ENCODE data around the gene FNDC3B.
"Not testable (repeated sequence)": the region's sequence is repeated elsewhere in the genome, so short reads cannot be mapped to it uniquely, and the experiment has no call there.

Gene FNDC3B

DNA sequence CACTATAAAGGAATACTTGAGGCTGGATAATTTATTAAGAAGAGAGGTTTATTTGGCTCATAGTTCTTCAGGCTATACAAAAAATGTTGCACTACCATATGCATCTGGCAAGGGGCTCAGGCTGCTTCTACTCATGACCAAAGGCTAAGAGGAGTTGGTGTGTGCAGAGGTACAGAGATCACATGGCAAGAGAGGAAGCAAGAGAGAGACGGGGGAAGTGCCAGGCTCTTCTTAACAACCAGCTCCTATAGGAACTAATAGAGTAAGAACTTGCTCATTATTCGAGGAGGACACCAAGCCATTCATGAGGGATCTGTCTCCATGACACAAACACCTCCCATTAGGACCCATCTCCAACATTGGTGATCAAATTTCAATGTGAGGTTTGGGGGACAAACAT is 6.0 kb upstream of the FNDC3B start:
- DNase-seq = no peak

GRCh38 chr3:172034786-172035685 is 4.3 kb upstream of the FNDC3B start:
- no peak for DNase-seq

DNA sequence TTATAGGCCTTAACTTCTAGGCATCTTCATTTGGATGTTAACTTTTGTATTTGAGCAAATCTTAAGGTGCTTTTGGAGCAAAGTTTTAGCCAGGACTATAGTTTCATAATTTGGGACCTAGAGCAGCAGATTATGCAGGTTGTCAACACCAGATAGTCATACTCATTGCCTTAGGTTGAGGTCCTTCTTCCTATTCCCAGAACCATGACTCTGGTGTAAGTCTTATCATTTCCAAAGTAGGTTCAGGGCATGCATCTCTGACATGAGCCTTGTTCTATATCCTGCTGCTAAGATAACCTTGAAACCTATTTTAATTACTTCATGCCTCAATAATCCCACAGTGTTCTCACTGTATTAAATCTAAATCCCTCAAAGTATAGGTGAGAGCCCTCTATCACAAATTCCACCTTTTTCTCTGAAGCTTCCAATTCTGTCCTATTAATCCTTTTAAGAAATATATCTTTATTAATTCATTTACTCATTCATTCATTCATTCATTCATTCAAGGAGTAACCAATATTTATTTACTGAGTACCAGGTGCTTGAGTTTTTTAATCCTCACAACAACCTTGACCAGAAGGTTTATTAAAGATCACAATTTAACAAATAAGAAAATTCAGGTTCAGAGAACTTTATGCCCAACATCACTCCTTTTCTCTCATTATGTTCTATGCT is 2.7 kb upstream of the FNDC3B start:
- no peak for DNase-seq

DNA sequence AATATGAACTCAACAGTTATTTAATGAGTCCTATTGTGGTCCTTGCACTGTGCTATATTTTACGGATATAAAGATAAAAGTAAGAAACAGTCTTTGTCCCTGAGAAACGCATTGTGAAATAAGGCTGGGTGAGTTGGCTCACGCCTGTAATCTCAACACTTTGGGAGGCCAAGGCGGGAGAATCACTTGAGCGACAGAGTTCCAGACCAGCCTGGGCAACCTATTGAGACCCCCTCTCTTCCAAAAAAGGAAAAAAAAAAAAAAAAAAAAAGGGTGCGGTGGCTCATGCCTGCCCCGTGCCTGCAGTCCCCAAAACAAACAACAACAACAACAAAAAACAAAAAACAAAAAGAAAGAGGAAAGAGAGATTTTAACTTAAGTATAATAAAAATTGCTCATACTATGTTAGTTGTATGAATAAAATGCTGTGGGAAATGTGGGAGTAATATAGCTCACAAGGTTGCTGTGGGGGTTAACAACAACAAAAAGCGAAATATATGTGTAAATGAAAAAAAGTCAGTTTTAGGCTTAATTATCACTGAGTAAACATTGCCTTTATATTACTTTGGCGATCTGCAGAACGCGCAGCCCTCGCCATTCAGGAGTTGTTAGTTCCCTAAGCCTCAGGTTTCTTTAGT is 461 bp upstream of the FNDC3B start:
- DNase-seq = no peak

- peak in 1 of 2 donors; percentile 74 for DNase-seq
These were observed 951 bp downstream of the FNDC3B start for GRCh38 chr3:172040078-172040980.

- DNase-seq = no peak
These were observed 1.9 kb downstream of the FNDC3B start for GRCh38 chr3:172040981-172041963.

GRCh38 chr3:172042136-172042662 is 2.8 kb downstream of the FNDC3B start:
- no peak for DNase-seq

- not testable (repeated sequence) for DNase-seq
These were observed 3.3 kb downstream of the FNDC3B start for GRCh38 chr3:172042663-172043179.

GRCh38 chr3:172043233-172043632 is 3.9 kb downstream of the FNDC3B start:
- DNase-seq = no peak

DNA sequence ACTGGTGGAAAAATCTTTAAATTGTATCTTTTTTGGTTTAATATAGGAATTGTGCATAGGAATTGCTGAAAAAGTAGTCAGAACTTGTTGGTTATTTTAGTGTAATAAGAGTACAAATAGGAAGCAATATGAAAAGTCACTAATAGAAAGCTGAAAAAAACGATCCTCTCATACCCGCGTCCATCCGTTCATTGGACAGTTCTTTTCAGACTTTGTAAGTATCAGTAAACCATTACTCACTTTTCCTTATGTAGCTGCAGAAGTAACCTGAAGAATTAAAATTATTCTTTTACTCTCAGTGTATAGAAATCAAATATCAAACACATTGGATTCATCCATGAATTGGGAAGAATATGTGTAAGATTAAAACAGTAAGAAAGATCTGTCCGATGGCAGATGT is 4.4 kb downstream of the FNDC3B start:
- DNase-seq = no peak

- no peak for DNase-seq
These were observed 5.6 kb downstream of the FNDC3B start for GRCh38 chr3:172044833-172045585.

DNA sequence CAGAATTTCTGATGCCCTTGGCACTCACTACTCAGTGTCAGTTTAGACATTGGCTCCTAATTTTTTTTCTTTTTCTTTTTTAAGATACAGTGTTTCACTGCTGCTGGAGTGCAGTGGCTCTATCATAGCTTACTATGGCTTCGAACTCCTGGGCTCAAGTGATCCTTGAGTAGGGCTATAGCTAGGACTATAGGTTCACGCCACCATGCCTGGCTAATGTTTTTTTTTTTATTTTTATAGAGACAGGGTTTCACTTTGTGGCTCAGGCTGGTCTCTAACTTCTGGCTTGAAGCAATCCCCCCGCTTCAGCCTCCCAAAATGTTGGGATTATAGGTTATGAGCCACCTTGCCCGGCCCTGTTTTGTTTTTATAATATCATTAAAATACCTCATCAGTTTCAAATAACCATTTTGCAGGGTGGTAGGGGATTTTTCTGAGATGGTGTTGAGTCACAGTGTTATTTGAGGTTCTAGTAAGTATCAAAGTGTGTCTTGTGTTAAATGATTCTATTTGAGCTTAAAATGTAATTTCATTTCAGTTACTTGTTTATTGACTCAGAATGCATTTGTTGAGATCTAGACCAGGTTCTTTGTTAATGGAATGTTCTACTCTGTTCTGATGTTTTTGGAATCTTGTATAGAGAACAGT is 7.0 kb downstream of the FNDC3B start:
- no peak for DNase-seq

GRCh38 chr3:172047567-172048115 is 8.3 kb downstream of the FNDC3B start:
- no peak for DNase-seq

GRCh38 chr3:172048599-172048998 is 9.2 kb downstream of the FNDC3B start:
- DNase-seq = no peak

DNA sequence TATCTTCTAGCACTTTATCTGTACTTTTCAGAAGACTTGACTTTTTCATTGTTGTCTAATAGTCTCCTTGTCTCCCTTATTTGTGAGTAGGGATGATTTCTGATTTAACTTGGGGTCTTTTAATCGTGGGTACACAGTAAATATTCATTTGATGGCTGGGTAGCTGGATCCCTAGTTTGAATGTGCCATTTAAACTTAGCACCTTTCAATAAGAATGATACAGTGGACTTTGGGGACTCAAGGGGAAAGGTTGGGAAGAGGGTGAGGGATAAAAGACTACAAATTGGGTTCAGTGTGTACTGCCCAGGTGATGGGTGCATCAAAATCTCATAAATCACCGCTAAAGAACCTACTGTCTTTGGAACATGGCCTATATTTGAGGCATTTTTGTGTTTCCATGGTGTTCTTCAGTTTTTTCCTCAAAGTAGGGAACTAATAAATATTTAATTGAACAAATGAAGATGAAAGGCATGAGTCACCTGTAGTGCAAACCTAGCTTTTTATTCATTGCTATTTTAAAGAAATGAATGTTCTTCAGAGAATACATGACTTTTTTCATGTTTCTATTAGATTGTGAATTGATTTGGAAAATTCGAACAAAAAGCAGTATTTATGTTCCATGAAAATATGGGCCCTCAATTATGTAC is 12.1 kb downstream of the FNDC3B start:
- no peak for DNase-seq

- DNase-seq = no peak
These were observed 12.6 kb downstream of the FNDC3B start for GRCh38 chr3:172051957-172052354.

DNA sequence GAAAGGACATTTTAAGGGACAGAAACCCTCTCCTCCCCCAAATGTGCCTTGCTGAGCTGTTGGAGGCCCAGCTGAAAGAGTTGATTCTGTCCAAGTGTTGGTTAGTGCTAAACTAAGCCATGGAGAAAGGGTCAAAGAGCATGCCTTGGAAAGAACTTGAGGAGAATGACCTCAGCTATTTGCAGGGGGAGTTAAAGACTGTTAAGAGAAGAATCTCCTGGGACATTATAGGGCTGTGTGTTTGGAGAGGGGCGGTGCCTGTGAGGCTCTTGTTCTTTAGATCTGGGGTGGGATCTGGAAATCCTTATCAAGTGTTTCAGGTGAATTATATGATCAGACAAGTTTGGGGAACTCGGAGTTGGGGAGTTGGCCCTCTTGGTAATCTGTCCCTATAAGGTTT is 13.0 kb downstream of the FNDC3B start:
- DNase-seq = no peak

GRCh38 chr3:172054115-172054764 is 14.9 kb downstream of the FNDC3B start:
- no peak for DNase-seq
